ENCODE data around the gene SWSAP1. TPM values are rescaled to one million over a fixed set of nuclear protein-coding genes. Genes with fewer than 3 reads are reported as not detected.

The SWSAP1 gene
- total and polyA plus RNA-seq, 8 donors: 0.37 to 4.1 (median 3.2) TPM; not detected in 3

- peak overlapping the region; percentile 49 to 75 (median 54) for H3K4me3 ChIP-seq
- no peaks in the 10 kb centered on the region for H3K36me3 ChIP-seq
- H3K9me3 ChIP-seq: no peaks in the 10 kb centered on the region
- peak overlapping the region; percentile 80 to 90 (median 84) for H3K27ac ChIP-seq
- H3K4me1 ChIP-seq: peaks cover 36 to 53% (median 46%) of the 10 kb centered on the region in 4 donors
- no peak for TF ChIP-seq POLR2A (IDR thresholded peaks at IDR 0.05)
- intact Hi-C loops (cut with DNase I; ENCODE audit: low total_unique reads): no loop called here
- no peak for DNase-seq
- peaks cover 7 to 69% (median 27%) of the 10 kb centered on the region in 3 donors for H3K27me3 ChIP-seq
- WGBS, 5 donors: 4 to 21% (median 6%) methylated on average over 9 to 16 of the region's 16 CpGs
Observed at GRCh38 chr19:11418094-11418548, 43.7 kb downstream of the SWSAP1 start.

GRCh38 chr19:11418549-11419506, 44.4 kb downstream of the SWSAP1 start, which contains the start of gene RGL3:
Gene RGL3 (minus strand): TSS chr19:11419314. CDS start chr19:11419278, 36 bp downstream.
- WGBS, 5 donors: 1 to 4% (median 2%) methylated on average over 33 to 72 of the region's 72 CpGs
- peak; percentile 77 to 89 for DNase-seq
- Histone ChIP-seq H3K4me1 (peaks cover 36 to 60% (median 47%) of the 10 kb centered on the region in 4 donors), H3K9me3 (no peaks in the 10 kb centered on the region), H3K27ac (peak within 1 kb of the TSS; percentile 80 to 90 (median 84)), H3K36me3 (no peaks in the 10 kb centered on the region), H3K4me3 (peak within 1 kb of the TSS; percentile 49 to 75 (median 54)), H3K27me3 (peaks cover 7 to 76% (median 34%) of the 10 kb centered on the region in 3 donors)
- intact Hi-C loops (cut with DNase I; ENCODE audit: low total_unique reads): no loop called here
- TF ChIP-seq POLR2AphosphoS5 (IDR thresholded peaks at IDR 0.05) (peak in 2 of 3 donors; percentile 16 to 68), EP300 (IDR thresholded peaks at IDR 0.05) (no peak), POLR2A (IDR thresholded peaks at IDR 0.05) (no peak)
- TF ChIP-seq, protein P1, sequence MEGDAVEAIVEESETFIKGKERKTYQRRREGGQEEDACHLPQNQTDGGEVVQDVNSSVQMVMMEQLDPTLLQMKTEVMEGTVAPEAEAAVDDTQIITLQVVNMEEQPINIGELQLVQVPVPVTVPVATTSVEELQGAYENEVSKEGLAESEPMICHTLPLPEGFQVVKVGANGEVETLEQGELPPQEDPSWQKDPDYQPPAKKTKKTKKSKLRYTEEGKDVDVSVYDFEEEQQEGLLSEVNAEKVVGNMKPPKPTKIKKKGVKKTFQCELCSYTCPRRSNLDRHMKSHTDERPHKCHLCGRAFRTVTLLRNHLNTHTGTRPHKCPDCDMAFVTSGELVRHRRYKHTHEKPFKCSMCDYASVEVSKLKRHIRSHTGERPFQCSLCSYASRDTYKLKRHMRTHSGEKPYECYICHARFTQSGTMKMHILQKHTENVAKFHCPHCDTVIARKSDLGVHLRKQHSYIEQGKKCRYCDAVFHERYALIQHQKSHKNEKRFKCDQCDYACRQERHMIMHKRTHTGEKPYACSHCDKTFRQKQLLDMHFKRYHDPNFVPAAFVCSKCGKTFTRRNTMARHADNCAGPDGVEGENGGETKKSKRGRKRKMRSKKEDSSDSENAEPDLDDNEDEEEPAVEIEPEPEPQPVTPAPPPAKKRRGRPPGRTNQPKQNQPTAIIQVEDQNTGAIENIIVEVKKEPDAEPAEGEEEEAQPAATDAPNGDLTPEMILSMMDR (IDR thresholded peaks at IDR 0.05): peak in 1 of 7 experiments; percentile 17

DNA sequence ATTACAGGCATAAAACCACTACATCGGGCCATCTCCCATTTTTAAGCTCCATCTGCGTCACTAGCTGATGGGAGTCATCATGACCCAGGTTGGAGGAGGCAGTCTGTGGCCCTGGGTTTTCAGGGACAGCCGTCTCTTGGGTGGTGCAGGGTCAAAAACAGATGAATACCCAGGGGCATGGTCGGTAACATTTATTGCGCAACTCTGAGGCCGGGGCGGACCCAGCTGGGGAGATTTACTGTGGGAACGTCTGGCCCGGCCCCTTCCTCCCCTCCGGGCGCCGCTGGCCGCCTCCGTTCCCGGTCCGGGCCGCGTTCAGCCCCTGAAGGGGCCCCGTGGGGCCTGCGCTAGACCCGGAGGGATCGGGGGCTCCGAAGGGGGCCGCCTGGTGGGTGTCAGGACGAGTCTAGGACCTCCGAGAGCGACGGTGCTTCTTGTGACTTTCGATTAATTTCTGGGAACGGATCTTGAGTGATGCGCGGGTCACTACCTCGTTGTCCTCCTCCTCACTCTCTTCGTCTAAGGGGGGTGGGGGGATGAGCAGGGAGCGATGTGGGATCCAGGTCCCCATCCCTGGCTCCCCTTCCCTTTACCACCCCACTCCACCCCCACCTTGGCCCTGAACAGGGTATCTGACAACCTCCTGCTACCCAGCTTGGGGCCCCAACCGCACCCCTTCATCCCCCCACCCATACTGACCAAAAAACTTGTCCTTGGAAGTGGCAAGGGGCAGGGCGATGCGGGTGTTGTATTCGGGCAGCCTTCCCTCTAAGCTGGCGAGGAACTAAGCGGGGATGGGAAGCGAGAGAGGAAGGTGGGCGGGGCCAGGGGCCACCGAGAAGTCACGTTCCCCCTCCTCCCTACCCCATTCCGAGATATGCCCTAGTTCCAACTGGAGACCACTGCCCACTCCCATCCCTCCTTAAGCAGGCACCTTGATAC, 46.2 kb downstream of the SWSAP1 start:
- WGBS, 5 donors: 9 to 15% (median 12%) methylated on average over 27 to 46 of the region's 46 CpGs
- Histone ChIP-seq H3K27ac (peak overlapping the region in 3 of 5 donors; percentile 10 to 74 (median 38)), H3K36me3 (no peaks in the 10 kb centered on the region), H3K27me3 (peaks cover 7 to 80% (median 37%) of the 10 kb centered on the region in 3 donors), H3K4me1 (peaks cover 36 to 63% (median 47%) of the 10 kb centered on the region in 4 donors), H3K4me3 (peak overlapping the region; percentile 31 to 49 (median 35)), H3K9me3 (no peaks in the 10 kb centered on the region)
- intact Hi-C loops (cut with DNase I; ENCODE audit: low total_unique reads): no loop called here
- peak in 1 of 2 donors; percentile 68 for DNase-seq
- TF ChIP-seq POLR2AphosphoS5 (IDR thresholded peaks at IDR 0.05): no peak
- no peak for TF ChIP-seq POLR2A (IDR thresholded peaks at IDR 0.05)
- TF ChIP-seq, protein P1 (IDR thresholded peaks at IDR 0.05): no peak
- TF ChIP-seq EP300 (IDR thresholded peaks at IDR 0.05): no peak

GRCh38 chr19:11421371-11422098, 47.1 kb downstream of the SWSAP1 start:
- intact Hi-C loops (cut with DNase I; ENCODE audit: low total_unique reads): no loop called here
- peaks cover 7 to 77% (median 37%) of the 10 kb centered on the region in 3 donors for H3K27me3 ChIP-seq
- DNase-seq: peak; percentile 52 to 72
- peak overlapping the region; percentile 37 to 74 (median 66) for H3K27ac ChIP-seq
- 19 to 36% (median 22%) methylated on average over 26 to 36 of the region's 36 CpGs for WGBS, 5 donors
- peak overlapping the region; percentile 31 to 49 (median 35) for H3K4me3 ChIP-seq
- peaks cover 36 to 63% (median 47%) of the 10 kb centered on the region in 4 donors for H3K4me1 ChIP-seq
- H3K36me3 ChIP-seq: no peaks in the 10 kb centered on the region
- TF ChIP-seq, protein P1 (IDR thresholded peaks at IDR 0.05): no peak
- TF ChIP-seq POLR2AphosphoS5 (IDR thresholded peaks at IDR 0.05) (no peak), EP300 (IDR thresholded peaks at IDR 0.05) (no peak), POLR2A (IDR thresholded peaks at IDR 0.05) (no peak)
- H3K9me3 ChIP-seq: no peaks in the 10 kb centered on the region

Data from stomach (tissue), 9 donors.